Measurements from ENCODE around the gene ANKH. TPM values are rescaled to one million over a fixed set of nuclear protein-coding genes. Genes with fewer than 3 reads are reported as not detected.

ANKH gene
- total and polyA plus RNA-seq, 2 of the 13 experiments (the other 11 are each of a cell fraction or from before 2014, with no cell fraction given) = 25.0 to 36.0 TPM

DNA sequence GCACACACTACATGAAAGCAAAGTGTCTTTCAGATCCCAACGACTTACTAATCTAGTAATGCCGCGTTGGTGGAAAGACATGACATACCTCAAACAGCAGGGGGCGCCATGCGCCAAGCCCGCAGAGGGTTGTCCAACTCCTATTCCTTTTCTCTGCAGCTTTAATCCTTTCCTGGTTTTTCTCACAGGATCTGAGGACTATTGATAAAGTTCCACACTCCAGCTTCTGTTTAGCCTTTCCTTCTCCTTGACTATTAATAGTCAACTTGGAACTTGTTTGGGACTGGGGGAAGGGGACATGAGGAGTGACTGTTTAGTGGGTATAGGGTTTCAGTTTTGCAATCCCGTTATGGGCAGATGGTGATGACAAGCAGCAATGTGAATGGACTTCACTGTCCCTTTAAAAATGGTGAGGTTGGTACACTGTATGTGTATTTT lies 144.1 kb downstream of the ANKH start (continued):
- TF ChIP-seq CEBPB (IDR thresholded peaks at IDR 0.05; ENCODE audit: borderline replicate concordance, low read depth, low read length) = 0 out of 2 replicates have a peak, but pooled peaks have one; percentile 10
- TF ChIP-seq ZNF678 (CRISPR knock-in tag; IDR thresholded peaks at IDR 0.05) = no peak
- TF ChIP-seq, protein P1, sequence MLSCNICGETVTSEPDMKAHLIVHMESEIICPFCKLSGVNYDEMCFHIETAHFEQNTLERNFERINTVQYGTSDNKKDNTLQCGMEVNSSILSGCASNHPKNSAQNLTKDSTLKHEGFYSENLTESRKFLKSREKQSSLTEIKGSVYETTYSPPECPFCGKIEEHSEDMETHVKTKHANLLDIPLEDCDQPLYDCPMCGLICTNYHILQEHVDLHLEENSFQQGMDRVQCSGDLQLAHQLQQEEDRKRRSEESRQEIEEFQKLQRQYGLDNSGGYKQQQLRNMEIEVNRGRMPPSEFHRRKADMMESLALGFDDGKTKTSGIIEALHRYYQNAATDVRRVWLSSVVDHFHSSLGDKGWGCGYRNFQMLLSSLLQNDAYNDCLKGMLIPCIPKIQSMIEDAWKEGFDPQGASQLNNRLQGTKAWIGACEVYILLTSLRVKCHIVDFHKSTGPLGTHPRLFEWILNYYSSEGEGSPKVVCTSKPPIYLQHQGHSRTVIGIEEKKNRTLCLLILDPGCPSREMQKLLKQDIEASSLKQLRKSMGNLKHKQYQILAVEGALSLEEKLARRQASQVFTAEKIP (CRISPR knock-in tag; IDR thresholded peaks at IDR 0.05; ENCODE audit: borderline replicate concordance) = no peak
- TF ChIP-seq ZNF264 (CRISPR knock-in tag; IDR thresholded peaks at IDR 0.05) = no peak
- peak; percentile 31; the same call in 1 of the 2 replicates for TF ChIP-seq FOSL2 (CRISPR knock-in tag; IDR thresholded peaks at IDR 0.05)
- no peak for TF ChIP-seq RARA (CRISPR knock-in tag; IDR thresholded peaks at IDR 0.05)
- TF ChIP-seq TBX2 (CRISPR knock-in tag; IDR thresholded peaks at IDR 0.05; ENCODE audit: borderline replicate concordance) = no peak
- TF ChIP-seq, protein P2, sequence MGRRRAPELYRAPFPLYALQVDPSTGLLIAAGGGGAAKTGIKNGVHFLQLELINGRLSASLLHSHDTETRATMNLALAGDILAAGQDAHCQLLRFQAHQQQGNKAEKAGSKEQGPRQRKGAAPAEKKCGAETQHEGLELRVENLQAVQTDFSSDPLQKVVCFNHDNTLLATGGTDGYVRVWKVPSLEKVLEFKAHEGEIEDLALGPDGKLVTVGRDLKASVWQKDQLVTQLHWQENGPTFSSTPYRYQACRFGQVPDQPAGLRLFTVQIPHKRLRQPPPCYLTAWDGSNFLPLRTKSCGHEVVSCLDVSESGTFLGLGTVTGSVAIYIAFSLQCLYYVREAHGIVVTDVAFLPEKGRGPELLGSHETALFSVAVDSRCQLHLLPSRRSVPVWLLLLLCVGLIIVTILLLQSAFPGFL (CRISPR knock-in tag; IDR thresholded peaks at IDR 0.05) = no peak
- no peak for TF ChIP-seq YEATS4 (CRISPR knock-in tag; IDR thresholded peaks at IDR 0.05; ENCODE audit: borderline replicate concordance)
- no peak for TF ChIP-seq SMARCC2 (IDR thresholded peaks at IDR 0.05)
- 0 out of 2 replicates have a peak, but pooled peaks have one; percentile 12 for TF ChIP-seq IRF2 (CRISPR knock-in tag; IDR thresholded peaks at IDR 0.05)
- TF ChIP-seq ZNF749 (CRISPR knock-in tag; IDR thresholded peaks at IDR 0.05; ENCODE audit: borderline replicate concordance) = no peak
- TF ChIP-seq, protein P3, sequence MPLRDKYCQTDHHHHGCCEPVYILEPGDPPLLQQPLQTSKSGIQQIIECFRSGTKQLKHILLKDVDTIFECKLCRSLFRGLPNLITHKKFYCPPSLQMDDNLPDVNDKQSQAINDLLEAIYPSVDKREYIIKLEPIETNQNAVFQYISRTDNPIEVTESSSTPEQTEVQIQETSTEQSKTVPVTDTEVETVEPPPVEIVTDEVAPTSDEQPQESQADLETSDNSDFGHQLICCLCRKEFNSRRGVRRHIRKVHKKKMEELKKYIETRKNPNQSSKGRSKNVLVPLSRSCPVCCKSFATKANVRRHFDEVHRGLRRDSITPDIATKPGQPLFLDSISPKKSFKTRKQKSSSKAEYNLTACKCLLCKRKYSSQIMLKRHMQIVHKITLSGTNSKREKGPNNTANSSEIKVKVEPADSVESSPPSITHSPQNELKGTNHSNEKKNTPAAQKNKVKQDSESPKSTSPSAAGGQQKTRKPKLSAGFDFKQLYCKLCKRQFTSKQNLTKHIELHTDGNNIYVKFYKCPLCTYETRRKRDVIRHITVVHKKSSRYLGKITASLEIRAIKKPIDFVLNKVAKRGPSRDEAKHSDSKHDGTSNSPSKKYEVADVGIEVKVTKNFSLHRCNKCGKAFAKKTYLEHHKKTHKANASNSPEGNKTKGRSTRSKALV (CRISPR knock-in tag; IDR thresholded peaks at IDR 0.05) = 0 out of 2 replicates have a peak, but pooled peaks have one; percentile 48
- no peak for TF ChIP-seq ZNF782 (CRISPR knock-in tag; IDR thresholded peaks at IDR 0.05; ENCODE audit: borderline replicate concordance)
- TF ChIP-seq EZH2 (conservative IDR thresholded peaks at IDR 0.05; ENCODE audit: low read depth, low read length) = no peak
- no peak for TF ChIP-seq RXRB (CRISPR knock-in tag; IDR thresholded peaks at IDR 0.05; ENCODE audit: borderline replicate concordance)
- no peak for TF ChIP-seq FOXA1 (IDR thresholded peaks at IDR 0.05)
- TF ChIP-seq FOXA1 (CRISPR knock-in tag; IDR thresholded peaks at IDR 0.05) = no peak
- TF ChIP-seq ZNF552 (CRISPR knock-in tag; IDR thresholded peaks at IDR 0.05; ENCODE audit: borderline replicate concordance) = no peak
- TF ChIP-seq, protein P4, sequence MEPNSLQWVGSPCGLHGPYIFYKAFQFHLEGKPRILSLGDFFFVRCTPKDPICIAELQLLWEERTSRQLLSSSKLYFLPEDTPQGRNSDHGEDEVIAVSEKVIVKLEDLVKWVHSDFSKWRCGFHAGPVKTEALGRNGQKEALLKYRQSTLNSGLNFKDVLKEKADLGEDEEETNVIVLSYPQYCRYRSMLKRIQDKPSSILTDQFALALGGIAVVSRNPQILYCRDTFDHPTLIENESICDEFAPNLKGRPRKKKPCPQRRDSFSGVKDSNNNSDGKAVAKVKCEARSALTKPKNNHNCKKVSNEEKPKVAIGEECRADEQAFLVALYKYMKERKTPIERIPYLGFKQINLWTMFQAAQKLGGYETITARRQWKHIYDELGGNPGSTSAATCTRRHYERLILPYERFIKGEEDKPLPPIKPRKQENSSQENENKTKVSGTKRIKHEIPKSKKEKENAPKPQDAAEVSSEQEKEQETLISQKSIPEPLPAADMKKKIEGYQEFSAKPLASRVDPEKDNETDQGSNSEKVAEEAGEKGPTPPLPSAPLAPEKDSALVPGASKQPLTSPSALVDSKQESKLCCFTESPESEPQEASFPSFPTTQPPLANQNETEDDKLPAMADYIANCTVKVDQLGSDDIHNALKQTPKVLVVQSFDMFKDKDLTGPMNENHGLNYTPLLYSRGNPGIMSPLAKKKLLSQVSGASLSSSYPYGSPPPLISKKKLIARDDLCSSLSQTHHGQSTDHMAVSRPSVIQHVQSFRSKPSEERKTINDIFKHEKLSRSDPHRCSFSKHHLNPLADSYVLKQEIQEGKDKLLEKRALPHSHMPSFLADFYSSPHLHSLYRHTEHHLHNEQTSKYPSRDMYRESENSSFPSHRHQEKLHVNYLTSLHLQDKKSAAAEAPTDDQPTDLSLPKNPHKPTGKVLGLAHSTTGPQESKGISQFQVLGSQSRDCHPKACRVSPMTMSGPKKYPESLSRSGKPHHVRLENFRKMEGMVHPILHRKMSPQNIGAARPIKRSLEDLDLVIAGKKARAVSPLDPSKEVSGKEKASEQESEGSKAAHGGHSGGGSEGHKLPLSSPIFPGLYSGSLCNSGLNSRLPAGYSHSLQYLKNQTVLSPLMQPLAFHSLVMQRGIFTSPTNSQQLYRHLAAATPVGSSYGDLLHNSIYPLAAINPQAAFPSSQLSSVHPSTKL (CRISPR knock-in tag; IDR thresholded peaks at IDR 0.05) = peak; percentile 35; the same call in 1 of the 2 replicates
- 0 out of 2 replicates have a peak, but pooled peaks have one; percentile 32 for TF ChIP-seq TOE1 (CRISPR knock-in tag; IDR thresholded peaks at IDR 0.05)
